HG02763 (cell line): ENCODE measurements around the gene SLC36A3.
"Not testable (repeated sequence)": the region's sequence is repeated elsewhere in the genome, so short reads cannot be mapped to it uniquely, and the experiment has no call there.

ENCODE experiments used
- ATAC-seq: cut with Tn5 transposase; IDR thresholded peaks from one replicate; pipeline ENCODE4 v1.9.1; 2021; ENCODE audit warnings: mild to moderate bottlenecking, moderate library complexity; ENCODE audit not compliant: unreplicated experiment

Gene SLC36A3

GRCh38 chr5:151303666-151304065 is at the start of gene SLC36A3:
Gene SLC36A3 (minus strand): TSS chr5:151303766. CDS start chr5:151303354, 412 bp downstream.
- no peak for ATAC-seq

GRCh38 chr5:151351671-151352070 is 48.1 kb upstream of the SLC36A3 start:
- no peak for ATAC-seq

DNA sequence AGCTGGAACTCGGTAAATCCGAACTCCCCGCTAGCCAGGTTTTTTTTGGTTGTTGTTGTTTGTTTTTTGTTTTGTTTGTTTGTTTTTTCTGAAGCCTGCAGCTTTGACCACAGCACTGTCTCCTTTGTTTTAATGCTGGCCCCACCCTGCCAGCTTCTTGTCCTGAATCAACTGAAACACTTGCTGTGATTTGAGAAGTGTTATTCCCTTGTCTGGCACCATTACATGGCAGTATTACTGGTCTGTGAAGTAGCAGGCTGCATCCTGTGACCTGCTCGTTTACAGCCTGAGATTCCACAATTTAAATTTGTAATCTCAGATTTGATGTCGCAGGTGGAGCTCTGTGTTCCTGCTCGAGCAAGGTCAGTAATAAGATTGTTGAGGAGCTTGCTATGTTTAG is 45.2 kb upstream of the SLC36A3 start:
- no peak for ATAC-seq

- no peak for ATAC-seq
Measured at GRCh38 chr5:151347369-151347768, 43.8 kb upstream of the SLC36A3 start, which contains the start of gene SLC36A2. Gene SLC36A2 (minus strand): TSS chr5:151347559. CDS start chr5:151347460, 99 bp downstream.

GRCh38 chr5:151345808-151346478 is 42.4 kb upstream of the SLC36A3 start:
- ATAC-seq = no peak

GRCh38 chr5:151345187-151345807 is 41.7 kb upstream of the SLC36A3 start:
- ATAC-seq = no peak

DNA sequence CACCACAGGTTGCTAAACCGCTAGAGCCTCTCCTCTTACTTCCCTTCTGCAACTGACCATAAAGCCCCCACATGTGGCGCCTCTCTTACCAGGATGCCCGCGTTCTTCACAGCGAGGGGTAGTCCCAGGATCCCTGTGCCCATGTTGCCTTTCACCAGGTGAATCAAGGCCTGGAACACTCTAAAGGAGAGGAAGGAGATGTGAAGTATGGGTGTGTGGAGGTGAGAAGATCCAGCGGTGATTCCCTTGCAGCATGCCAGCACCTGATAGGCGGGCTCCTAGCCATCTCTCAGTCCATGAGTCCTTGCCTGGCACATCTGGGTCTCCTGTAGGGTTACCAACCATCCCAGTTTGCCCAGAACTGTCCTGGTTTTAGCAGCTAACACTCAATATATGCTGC is 40.5 kb upstream of the SLC36A3 start:
- ATAC-seq = no peak

DNA sequence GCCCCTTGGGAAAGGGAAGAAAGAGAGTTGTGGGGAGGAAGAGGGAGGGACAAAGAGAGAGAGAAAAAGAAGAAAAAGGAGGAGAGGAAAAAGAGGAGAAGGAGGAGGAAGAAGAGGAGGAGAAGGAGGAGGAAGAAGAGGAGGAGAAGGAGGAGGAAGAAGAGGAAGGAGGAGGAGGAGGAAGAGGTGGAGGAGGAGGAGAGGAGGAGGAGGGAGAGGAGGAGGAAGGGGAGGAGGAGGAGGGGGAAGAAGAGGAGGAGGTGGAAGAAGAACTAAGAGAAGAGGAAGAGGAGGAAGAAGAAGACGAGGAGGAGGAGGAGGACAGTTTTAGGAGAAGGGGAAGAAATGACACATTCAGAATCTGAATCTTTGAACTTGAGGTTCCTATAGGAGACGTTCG is 36.4 kb upstream of the SLC36A3 start:
- no peak for ATAC-seq

- ATAC-seq = no peak
Measured at GRCh38 chr5:151338734-151339133, 35.2 kb upstream of the SLC36A3 start.

DNA sequence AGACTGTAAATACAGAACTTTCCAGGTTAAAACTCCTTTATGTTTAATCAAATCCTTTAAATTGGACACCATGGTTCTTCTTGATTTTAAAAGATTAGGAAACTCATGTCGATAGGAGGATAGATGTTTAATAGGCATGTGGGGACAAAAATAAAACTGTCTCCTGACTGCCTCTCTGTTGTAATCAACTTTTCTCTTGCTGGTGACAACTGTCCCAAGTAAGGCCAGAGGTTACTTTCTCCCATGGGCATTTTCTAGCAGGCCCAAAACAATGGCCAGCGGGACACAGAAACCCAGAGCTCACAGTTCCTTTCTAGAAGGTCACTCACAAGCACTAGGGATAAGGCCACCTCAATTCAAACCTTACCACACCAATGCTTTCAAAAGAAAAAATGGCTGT is 29.3 kb upstream of the SLC36A3 start:
- no peak for ATAC-seq

GRCh38 chr5:151328734-151329133 is 25.2 kb upstream of the SLC36A3 start:
- ATAC-seq = no peak

DNA sequence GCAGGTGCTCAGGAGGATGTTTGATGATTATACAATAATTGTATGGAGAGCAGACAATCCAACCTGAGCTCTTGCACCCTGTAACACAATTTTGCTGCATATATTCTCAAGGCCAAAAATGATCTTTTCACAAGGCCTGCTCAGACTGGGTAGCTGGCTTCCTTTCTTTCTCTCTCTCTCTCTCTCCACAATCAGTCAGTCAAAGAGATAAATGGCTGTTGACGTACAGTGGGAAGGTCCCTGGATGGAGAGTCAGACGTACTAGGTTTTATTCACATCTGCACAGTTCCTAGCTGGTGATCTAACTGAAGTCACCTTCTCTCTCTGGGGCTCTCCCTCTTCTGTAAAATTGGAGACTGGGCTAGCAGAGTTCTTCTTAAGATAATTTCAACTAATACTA is 24.0 kb upstream of the SLC36A3 start:
- ATAC-seq = no peak

- ATAC-seq = no peak
Measured at GRCh38 chr5:151326266-151326665, 22.7 kb upstream of the SLC36A3 start.

DNA sequence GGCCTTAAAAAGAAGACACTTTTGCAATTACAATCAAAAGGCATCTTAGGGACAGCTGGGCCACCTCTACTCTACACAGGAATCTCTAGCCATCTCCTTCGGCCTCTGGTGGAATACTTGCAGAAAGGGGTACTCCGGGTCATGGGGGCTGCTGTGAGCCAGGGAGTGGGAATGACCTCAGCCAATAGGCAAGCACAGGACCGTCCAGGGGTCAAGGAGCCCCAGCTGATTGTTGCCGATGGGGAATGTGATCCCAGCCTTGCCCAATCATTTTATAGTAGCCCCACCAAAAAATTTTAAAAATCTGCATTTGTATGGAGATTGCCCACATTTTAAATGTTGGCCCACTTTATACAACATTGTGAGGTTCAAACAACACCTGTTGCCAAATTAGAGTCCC is 16.9 kb upstream of the SLC36A3 start:
- ATAC-seq = no peak

DNA sequence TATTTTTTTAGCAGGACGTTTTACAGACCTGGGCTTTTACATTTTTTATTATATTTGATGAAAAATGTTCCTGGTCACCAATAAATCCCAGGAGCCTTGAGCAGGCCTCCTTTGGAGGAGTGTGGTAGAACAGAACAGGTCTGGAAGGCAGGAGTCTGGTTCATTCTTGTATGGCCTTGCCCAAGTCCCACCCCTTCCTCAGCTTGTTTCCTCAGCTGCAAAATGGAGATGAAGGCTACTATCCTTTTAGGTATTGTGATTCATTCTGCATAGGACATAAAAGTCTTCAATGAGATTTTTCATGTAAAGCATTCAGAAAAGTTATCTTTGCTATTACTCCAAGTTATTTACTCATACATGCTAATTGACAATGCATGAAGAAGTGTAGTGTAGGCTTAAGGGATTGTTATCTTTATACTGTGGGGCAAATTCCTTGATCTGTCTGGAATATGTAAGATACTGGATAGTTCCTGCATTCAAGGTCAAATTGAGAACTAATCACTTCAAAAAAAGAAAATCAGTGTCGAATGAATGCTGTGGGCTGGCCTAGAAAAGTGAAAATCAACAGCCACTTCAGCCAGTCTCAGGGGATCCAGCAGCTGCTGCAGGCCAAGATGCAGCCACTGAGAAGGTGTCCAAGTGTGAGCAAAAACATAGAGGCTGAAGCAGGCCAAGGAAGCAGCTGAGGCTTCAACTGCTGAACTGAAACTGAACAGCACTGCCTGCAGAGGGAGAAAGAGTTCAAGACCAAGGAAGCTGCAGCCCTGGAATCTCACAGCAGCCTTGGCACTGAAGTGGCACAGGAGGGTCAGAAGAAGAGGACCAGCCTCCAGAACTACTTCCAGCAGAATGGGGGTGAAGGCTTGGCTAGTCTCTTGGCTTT is 15.5 kb upstream of the SLC36A3 start:
- peak; percentile 75 for ATAC-seq

GRCh38 chr5:151317871-151318270 is 14.3 kb upstream of the SLC36A3 start:
- no peak for ATAC-seq

DNA sequence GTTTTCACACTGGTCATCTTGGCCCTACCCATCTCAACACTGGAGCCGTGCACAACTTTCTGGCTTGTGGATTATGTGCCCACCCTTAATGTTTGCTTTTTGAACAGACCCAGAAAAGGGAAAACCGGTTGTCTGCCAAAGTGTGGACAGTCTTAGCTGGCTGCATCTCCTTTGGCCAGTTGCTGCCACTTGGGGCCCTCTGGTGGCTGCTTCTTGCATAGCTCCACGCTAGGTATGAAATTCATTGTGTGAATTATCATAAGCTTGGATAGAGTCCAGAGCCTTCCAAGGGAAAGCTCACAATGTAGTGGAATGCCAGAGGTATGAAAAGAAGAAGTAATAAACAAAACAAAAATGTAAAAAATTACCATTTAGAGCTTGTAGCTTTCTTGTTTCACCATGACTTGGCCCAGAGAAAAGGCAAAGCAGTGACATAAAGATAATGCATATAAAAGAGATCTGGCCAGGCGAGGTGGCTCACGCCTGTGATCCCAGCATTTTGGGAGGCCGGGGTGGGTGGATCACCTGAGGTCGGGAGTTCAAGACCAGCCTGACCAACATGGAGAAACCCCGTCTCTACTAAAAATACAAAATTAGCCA is 12.5 kb upstream of the SLC36A3 start:
- ATAC-seq = peak; percentile 41

DNA sequence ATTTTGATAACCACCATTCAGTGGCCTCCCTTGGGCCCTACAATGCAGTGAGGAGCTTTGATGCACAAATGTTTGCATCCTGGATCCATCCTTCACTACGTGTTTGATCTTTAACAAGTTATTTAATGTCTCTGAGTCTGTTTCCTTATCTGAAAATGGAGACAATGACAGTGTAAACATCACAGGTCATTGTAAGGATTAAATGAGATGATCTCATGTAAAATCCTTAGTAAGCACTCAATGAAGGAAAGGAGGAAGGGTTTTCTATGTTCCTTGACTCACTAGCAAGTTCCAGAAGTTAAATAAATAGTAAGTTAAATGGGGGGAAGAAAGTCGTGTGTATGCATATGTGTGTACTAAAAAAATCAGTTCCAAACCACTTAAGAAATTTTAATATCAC is 9.8 kb upstream of the SLC36A3 start:
- no peak for ATAC-seq

GRCh38 chr5:151312756-151313324 is 9.3 kb upstream of the SLC36A3 start:
- ATAC-seq = no peak

DNA sequence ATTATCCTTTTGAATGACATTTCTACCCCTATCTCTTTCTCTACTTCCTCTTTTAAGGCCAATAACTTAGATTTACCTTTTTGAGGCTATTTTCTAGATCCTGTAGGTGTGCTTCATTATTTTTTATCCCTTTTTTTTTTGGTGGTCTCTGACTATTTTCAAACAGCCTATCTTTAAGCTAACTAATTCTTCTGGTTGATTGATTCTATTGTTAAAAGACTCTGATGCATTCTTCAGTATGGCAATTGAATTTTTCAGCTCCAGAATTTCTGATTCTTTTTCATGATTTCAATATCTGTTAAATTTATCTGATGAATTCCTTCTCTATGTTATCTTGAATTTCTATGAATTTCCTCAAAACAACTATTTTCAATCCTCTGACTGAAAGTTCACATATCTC is 7.4 kb upstream of the SLC36A3 start:
- no peak for ATAC-seq

GRCh38 chr5:151309821-151310220 is 6.3 kb upstream of the SLC36A3 start:
- ATAC-seq = not testable (repeated sequence)
